Rectal smooth muscle tissue (tissue), 1 donor: ENCODE measurements around the gene CSTF3.
A peak's percentile ranks its signal among the peaks of the same experiment; 100 is the strongest.

Source experiments
- H3K27ac ChIP-seq: one replicate; pipeline ENCODE4 v1.7.0; 2013; ENCODE audit warnings: low read depth, low read length, inconsistent platforms
- H3K27me3 ChIP-seq: one replicate; pipeline ENCODE4 v1.7.0; 2013; ENCODE audit warnings: low read length; ENCODE audit not compliant: control insufficient read depth, insufficient read depth
- H3K36me3 ChIP-seq: one replicate; pipeline ENCODE4 v1.7.0; 2013; ENCODE audit warnings: low read length; ENCODE audit not compliant: control insufficient read depth, insufficient read depth
- H3K4me1 ChIP-seq: one replicate; pipeline ENCODE4 v1.7.0; 2013; ENCODE audit warnings: low read length; ENCODE audit not compliant: control insufficient read depth, insufficient read depth
- H3K4me3 ChIP-seq: one replicate; pipeline ENCODE4 v1.7.0; 2013; ENCODE audit warnings: low read length
- H3K9ac ChIP-seq: one replicate; pipeline ENCODE4 v1.7.0; 2013; ENCODE audit warnings: low read length

The CSTF3 gene

GRCh38 chr11:33044285-33044756, 117.0 kb downstream of the CSTF3 start:
- H3K27ac ChIP-seq, result no peak overlapping the region
- H3K4me1 ChIP-seq, result peaks cover 10% of the 10 kb centered on the region
- no peaks in the 10 kb centered on the region for H3K27me3 ChIP-seq
- no peak overlapping the region for H3K4me3 ChIP-seq
- peaks cover 3% of the 10 kb centered on the region for H3K36me3 ChIP-seq
- no peak overlapping the region for H3K9ac ChIP-seq

GRCh38 chr11:33043221-33043830, 118.0 kb downstream of the CSTF3 start:
- Histone ChIP-seq H3K4me3 (no peak overlapping the region), H3K27me3 (no peaks in the 10 kb centered on the region), H3K36me3 (peaks cover 3% of the 10 kb centered on the region), H3K4me1 (peaks cover 10% of the 10 kb centered on the region), H3K9ac (no peak overlapping the region), H3K27ac (no peak overlapping the region)

GRCh38 chr11:33040862-33041453, 120.3 kb downstream of the CSTF3 start:
- H3K27ac ChIP-seq, result peak overlapping the region; percentile 91
- no peaks in the 10 kb centered on the region for H3K27me3 ChIP-seq
- peak overlapping the region; percentile 72 for H3K4me3 ChIP-seq
- peaks cover 10% of the 10 kb centered on the region for H3K4me1 ChIP-seq
- peaks cover 3% of the 10 kb centered on the region for H3K36me3 ChIP-seq
- H3K9ac ChIP-seq, result no peak overlapping the region

- Histone ChIP-seq H3K27me3 (no peaks in the 10 kb centered on the region), H3K9ac (peak overlapping the region; percentile 80), H3K27ac (peak overlapping the region; percentile 91), H3K4me3 (peak overlapping the region; percentile 72), H3K36me3 (peaks cover 3% of the 10 kb centered on the region), H3K4me1 (peaks cover 10% of the 10 kb centered on the region)
Observed at GRCh38 chr11:33040033-33040861, 121.0 kb downstream of the CSTF3 start.

GRCh38 chr11:33039274-33040032, 121.8 kb downstream of the CSTF3 start, which contains the start of gene TCP11L1:
Gene TCP11L1 (plus strand): TSS chr11:33039572. CDS start chr11:33043774, 4,202 bp downstream.
- H3K4me1 ChIP-seq, result peaks cover 10% of the 10 kb centered on the region
- peaks cover 3% of the 10 kb centered on the region for H3K36me3 ChIP-seq
- peak within 1 kb of the TSS; percentile 72 for H3K4me3 ChIP-seq
- H3K27ac ChIP-seq, result peak within 1 kb of the TSS; percentile 91
- no peaks in the 10 kb centered on the region for H3K27me3 ChIP-seq
- peak within 1 kb of the TSS; percentile 80 for H3K9ac ChIP-seq

GRCh38 chr11:33035011-33035410, 126.3 kb downstream of the CSTF3 start:
- no peaks in the 10 kb centered on the region for H3K36me3 ChIP-seq
- no peaks in the 10 kb centered on the region for H3K4me1 ChIP-seq
- no peak overlapping the region for H3K4me3 ChIP-seq
- no peaks in the 10 kb centered on the region for H3K27me3 ChIP-seq
- no peak overlapping the region for H3K9ac ChIP-seq
- H3K27ac ChIP-seq, result no peak overlapping the region
